MCF 10A (cell line): Measurements from ENCODE around the gene GIMAP7. TPM values are rescaled to one million over a fixed set of nuclear protein-coding genes. Genes with fewer than 3 reads are reported as not detected.
"Not testable (repeated sequence)": the region's sequence is repeated elsewhere in the genome, so short reads cannot be mapped to it uniquely, and the experiment has no call there.

Source experiments
- BruUV-seq: library from RNA; stranded (reverse); fragments of 400-500 nt; replicated peaks from 2 replicates; lab custom pipeline; 2021; lab: Mats Ljungman, UMichigan
- CTCF ChIA-PET: fragments of 300-600 bp; sonication (Branson Sonifier 250); formaldehyde crosslinking; extraction: SDS; loops from one replicate; lab custom pipeline; 2021; ENCODE audit warnings: antibody characterized with exemption, inconsistent platforms; lab: Yijun Ruan, JAX
- POLR2A ChIA-PET: fragments of 300-600, 350-650 bp; sonication (Branson Sonifier 250); formaldehyde crosslinking; extraction: SDS; loops from one replicate; lab custom pipeline; 2020; ENCODE audit warnings: antibody characterized with exemption, inconsistent platforms; lab: Yijun Ruan, JAX
- DNase-seq: peaks from one replicate; pipeline ENCODE4 v3.0.0-alpha.2; 2018; ENCODE audit not compliant: unreplicated experiment
- H3K27ac Mint-ChIP-seq: one replicate; pipeline ENCODE4 v1.8.0; 2022; ENCODE audit warnings: mild to moderate bottlenecking, low read depth, mixed read lengths; ENCODE audit not compliant: unreplicated experiment
- H3K27me3 Mint-ChIP-seq: one replicate; pipeline ENCODE4 v1.8.0; 2022; ENCODE audit warnings: mixed read lengths; ENCODE audit not compliant: insufficient read depth, unreplicated experiment
- H3K36me3 Mint-ChIP-seq: one replicate; pipeline ENCODE4 v1.8.0; 2022; ENCODE audit warnings: mild to moderate bottlenecking, moderate library complexity, mixed read lengths; ENCODE audit not compliant: insufficient read depth, unreplicated experiment
- H3K4me1 Mint-ChIP-seq: one replicate; pipeline ENCODE4 v1.8.0; 2022; ENCODE audit warnings: mixed read lengths; ENCODE audit not compliant: insufficient read depth, unreplicated experiment
- H3K4me3 Mint-ChIP-seq: one replicate; pipeline ENCODE4 v1.8.0; 2022; ENCODE audit warnings: mild to moderate bottlenecking, moderate library complexity, mixed read lengths; ENCODE audit not compliant: unreplicated experiment
- H3K9me3 Mint-ChIP-seq: one replicate; pipeline ENCODE4 v1.8.0; 2022; ENCODE audit warnings: mixed read lengths; ENCODE audit not compliant: unreplicated experiment
- intact Hi-C: fragments of 100-400 bp; cut with micrococcal nuclease; formaldehyde crosslinking; loops from 2 replicates; pipeline ENCODE4 v1.14.1; 2022
- total RNA-seq: library from RNA; stranded (reverse); gene quantifications from 2 replicates; pipeline ENCODE4 v1.2.3, GENCODE V29; 2022
- TF ChIP-seq, protein P1 (sequence below): fragments of 200-600 bp; IDR thresholded peaks from one replicate; pipeline ENCODE4 v1.8.0; 2022; ENCODE audit warnings: antibody characterized with exemption, mild to moderate bottlenecking; ENCODE audit not compliant: unreplicated experiment

Gene GIMAP7
- total RNA-seq, 1 experiment from 2014 or later = not detected

DNA sequence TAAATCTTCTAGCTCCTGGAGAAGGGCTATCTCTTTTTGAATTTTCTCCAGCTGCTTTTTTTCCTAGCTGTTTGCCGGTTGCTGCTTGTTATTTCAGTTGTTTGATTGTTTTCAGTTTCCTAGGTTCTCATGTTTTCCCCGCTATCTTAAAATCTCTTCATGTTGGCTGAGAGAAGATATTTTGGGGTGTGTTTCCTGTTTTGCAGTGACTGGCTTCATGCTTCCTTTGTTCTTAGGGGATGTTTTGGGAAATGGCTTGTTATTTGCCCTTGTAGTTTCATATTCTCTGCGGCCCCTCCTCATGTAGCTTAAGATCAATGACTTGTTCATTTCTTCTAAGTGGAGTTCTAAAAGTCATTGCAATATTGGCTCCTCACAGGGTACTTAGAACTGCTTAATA, 30.6 kb upstream of the GIMAP7 start:
- H3K36me3 Mint-ChIP-seq, H3K27ac Mint-ChIP-seq, H3K4me1 Mint-ChIP-seq, intact Hi-C loops, DNase-seq, BruUV-seq, CTCF ChIA-PET, H3K4me3 Mint-ChIP-seq, H3K9me3 Mint-ChIP-seq, POLR2A ChIA-PET: not testable (repeated sequence)
- peaks cover 13% of the 10 kb centered on the region for H3K27me3 Mint-ChIP-seq

DNA sequence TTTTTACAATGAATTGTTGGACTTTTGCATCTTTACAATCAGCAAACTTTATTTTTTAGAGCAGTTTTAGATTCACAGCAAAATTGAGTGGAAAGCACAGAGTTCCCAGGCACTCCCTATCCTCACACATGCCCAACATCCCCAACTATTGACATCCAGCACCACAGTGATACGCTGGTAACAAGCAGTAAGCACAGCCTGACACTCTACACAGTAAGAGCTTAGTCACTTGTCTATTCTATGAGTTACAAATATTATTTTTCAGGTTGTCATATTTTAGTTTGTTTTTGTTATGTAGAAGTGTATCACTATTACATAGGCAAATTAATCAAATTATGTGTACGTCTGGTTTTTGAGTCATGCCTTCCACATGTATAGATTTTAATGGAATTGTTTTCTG, 27.0 kb upstream of the GIMAP7 start:
- ChIA-PET POLR2A (no interaction called here), CTCF (no interaction called here)
- TF ChIP-seq, protein P1, sequence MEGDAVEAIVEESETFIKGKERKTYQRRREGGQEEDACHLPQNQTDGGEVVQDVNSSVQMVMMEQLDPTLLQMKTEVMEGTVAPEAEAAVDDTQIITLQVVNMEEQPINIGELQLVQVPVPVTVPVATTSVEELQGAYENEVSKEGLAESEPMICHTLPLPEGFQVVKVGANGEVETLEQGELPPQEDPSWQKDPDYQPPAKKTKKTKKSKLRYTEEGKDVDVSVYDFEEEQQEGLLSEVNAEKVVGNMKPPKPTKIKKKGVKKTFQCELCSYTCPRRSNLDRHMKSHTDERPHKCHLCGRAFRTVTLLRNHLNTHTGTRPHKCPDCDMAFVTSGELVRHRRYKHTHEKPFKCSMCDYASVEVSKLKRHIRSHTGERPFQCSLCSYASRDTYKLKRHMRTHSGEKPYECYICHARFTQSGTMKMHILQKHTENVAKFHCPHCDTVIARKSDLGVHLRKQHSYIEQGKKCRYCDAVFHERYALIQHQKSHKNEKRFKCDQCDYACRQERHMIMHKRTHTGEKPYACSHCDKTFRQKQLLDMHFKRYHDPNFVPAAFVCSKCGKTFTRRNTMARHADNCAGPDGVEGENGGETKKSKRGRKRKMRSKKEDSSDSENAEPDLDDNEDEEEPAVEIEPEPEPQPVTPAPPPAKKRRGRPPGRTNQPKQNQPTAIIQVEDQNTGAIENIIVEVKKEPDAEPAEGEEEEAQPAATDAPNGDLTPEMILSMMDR = no peak
- H3K4me1 Mint-ChIP-seq = no peaks in the 10 kb centered on the region
- intact Hi-C loops = no loop called here
- peaks cover 7% of the 10 kb centered on the region for H3K9me3 Mint-ChIP-seq
- no TSS peak for BruUV-seq
- H3K27me3 Mint-ChIP-seq = peaks cover 13% of the 10 kb centered on the region
- no peaks in the 10 kb centered on the region for H3K36me3 Mint-ChIP-seq
- H3K27ac Mint-ChIP-seq = no peak overlapping the region
- no peak overlapping the region for H3K4me3 Mint-ChIP-seq
- DNase-seq = no peak

DNA sequence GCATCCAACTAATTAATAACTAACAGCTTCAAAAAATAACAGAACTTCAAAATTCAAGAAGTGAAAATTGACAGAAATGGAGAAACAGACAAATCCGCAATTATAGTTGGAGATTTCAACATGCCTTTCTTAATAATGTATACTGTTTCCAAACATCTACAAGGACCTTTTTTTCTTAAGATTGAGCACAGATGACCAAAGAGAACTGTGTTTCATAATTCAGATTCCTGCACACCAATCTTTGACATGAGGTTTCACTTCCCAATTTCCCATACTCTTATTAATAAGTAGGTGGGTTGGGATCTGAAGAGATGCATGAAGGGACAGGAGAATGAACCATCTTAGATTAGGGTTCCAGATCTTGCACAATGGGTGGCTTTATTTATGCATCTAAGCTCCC, 24.9 kb upstream of the GIMAP7 start:
- CTCF ChIA-PET = no interaction called here
- intact Hi-C loops = no loop called here
- POLR2A ChIA-PET = no interaction called here
- no peaks in the 10 kb centered on the region for H3K4me1 Mint-ChIP-seq
- TF ChIP-seq, protein P1 = no peak
- no peak for DNase-seq
- H3K27ac Mint-ChIP-seq = no peak overlapping the region
- no peak overlapping the region for H3K4me3 Mint-ChIP-seq
- H3K36me3 Mint-ChIP-seq = no peaks in the 10 kb centered on the region
- peaks cover 7% of the 10 kb centered on the region for H3K9me3 Mint-ChIP-seq
- BruUV-seq = no TSS peak
- H3K27me3 Mint-ChIP-seq = peaks cover 13% of the 10 kb centered on the region

DNA sequence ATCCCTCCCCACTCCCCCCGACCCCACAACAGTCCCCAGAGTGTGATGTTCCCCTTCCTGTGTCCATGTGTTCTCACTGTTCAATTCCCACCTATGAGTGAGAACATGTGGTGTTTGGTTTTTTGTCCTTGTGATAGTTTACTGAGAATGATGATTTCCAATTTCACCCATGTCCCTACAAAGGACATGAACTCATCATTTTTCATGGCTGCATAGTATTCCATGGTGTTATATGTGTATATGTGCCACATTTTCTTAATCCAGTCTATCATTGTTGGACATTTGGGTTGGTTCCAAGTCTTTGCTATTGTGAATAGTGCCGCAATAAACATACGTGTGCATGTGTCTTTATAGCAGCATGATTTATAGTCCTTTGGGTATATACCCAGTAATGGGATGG, 21.2 kb upstream of the GIMAP7 start:
- H3K4me1 Mint-ChIP-seq, intact Hi-C loops, BruUV-seq, H3K4me3 Mint-ChIP-seq, H3K9me3 Mint-ChIP-seq, POLR2A ChIA-PET, H3K27ac Mint-ChIP-seq, H3K36me3 Mint-ChIP-seq, DNase-seq: not testable (repeated sequence)
- CTCF ChIA-PET = interaction anchor here (0.7 kb wide), 1 partner anchor 16 kb away, joined by 3 read pairs; no protein-coding TSS in a partner anchor
- H3K27me3 Mint-ChIP-seq = peaks cover 15% of the 10 kb centered on the region

DNA sequence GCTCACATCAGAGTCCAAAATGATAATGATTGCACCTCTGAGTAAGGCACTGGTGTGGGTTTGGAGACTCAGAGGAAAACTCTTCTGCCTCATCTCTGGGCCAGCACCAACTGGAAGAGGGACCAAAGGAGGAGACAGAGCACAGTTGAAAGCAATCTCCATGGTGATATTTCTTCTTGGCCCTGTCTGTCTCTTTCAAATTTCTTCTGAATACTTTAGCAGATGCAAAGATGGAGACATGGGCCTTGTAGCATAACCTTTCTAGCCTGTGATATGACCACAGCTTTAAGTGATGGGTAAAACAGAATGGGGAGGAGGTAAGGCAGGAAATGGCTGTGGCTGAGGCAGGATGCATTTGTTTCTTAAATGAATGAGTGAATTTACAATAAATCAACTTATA, 12.2 kb upstream of the GIMAP7 start:
- Mint-ChIP-seq H3K36me3 (no peaks in the 10 kb centered on the region), H3K27ac (no peak overlapping the region), H3K4me1 (no peaks in the 10 kb centered on the region), H3K9me3 (peaks cover 7% of the 10 kb centered on the region), H3K4me3 (no peak overlapping the region), H3K27me3 (peaks cover 7% of the 10 kb centered on the region)
- ChIA-PET POLR2A (no interaction called here), CTCF (no interaction called here)
- TF ChIP-seq, protein P1 = no peak
- DNase-seq = no peak
- intact Hi-C loops = no loop called here
- BruUV-seq = no TSS peak
